ENCODE measurements around the gene PDCD6IP.

PDCD6IP gene

DNA sequence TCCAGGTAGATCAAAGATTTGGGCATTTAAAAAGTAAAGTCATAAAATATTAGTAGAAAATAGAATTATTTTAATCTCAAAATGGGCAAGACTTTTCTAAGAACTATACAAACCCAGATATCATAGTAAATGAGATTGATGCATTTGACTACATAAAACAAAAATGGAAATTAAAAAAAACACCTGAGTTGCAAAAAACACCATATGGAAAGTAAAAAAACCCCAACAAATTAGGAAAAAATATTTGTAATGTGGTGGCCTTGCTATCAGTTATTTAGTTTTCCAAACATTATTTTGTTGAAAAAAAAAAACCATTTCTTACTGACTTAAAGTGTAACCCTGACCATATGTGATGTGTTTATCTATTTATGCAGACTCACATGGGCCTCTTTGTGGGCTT is 97.2 kb downstream of the PDCD6IP start:
- no peaks in the 10 kb centered on the region for H3K27me3 Mint-ChIP-seq (ENCODE audit: low read depth)
- no peak overlapping the region for H3K27ac Mint-ChIP-seq
- H3K4me3 Mint-ChIP-seq, result no peak overlapping the region
- TF ChIP-seq CTCF (IDR thresholded peaks at IDR 0.05; ENCODE audit: unreplicated experiment in 3 of 3), result no peak
- H3K4me1 Mint-ChIP-seq, result no peaks in the 10 kb centered on the region
- peaks cover 10% of the 10 kb centered on the region for H3K9me3 Mint-ChIP-seq
- H3K36me3 Mint-ChIP-seq (ENCODE audit: low read depth), result no peaks in the 10 kb centered on the region

DNA sequence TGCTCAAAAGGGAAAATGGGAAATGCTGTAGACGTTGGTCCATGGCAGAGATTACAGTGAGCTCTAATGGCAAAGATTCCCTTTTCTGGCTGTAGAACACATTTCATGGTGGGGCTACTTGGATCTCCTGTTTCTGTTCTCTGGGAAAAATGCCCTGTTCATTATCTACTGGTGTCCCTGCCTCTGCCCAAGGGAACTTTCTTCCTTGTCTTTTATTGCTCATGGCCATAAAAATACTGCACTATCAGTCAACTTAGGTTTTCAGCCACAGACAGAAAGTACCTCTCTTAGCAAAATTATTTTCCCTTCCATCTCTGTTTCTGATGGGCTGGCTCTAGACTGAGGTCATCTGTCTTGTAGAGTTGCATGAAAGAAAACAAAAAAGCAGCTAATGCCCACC is 98.9 kb downstream of the PDCD6IP start:
- Mint-ChIP-seq H3K27ac (no peak overlapping the region), H3K4me1 (no peaks in the 10 kb centered on the region)

DNA sequence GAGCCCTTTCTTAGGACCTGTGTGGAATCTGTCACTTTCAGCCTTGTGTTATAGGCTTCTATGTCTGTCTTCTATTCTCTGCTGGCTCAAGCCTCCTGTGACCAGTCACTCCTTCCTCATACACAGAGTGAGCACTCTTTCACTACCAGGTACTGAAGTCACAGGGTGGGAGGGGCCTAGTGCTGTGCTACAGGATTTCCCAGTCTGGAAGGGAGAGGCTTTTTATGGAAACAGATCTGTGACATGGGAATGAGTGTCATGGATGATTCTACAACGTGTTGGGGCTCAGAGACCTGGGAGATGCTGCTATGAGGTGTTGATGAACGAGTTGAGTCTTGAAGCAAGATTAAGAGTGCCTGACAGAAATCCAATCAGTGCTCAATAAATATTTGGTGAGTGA is 100.5 kb downstream of the PDCD6IP start:
- H3K27ac Mint-ChIP-seq, result no peak overlapping the region

More for the DNA sequence above, 98.9 kb downstream of the PDCD6IP start:
- no peak for TF ChIP-seq CTCF (IDR thresholded peaks at IDR 0.05; ENCODE audit: unreplicated experiment in 3 of 3)
- Mint-ChIP-seq H3K27me3 (ENCODE audit: low read depth) (no peaks in the 10 kb centered on the region), H3K36me3 (ENCODE audit: low read depth) (no peaks in the 10 kb centered on the region), H3K9me3 (peaks cover 10% of the 10 kb centered on the region), H3K4me3 (no peak overlapping the region)

GRCh38 chr3:33900440-33900808 is 102.0 kb downstream of the PDCD6IP start:
- H3K27ac Mint-ChIP-seq, result no peak overlapping the region
- no peaks in the 10 kb centered on the region for H3K36me3 Mint-ChIP-seq (ENCODE audit: low read depth)
- TF ChIP-seq CTCF (IDR thresholded peaks at IDR 0.05; ENCODE audit: unreplicated experiment in 3 of 3), result no peak
- H3K27me3 Mint-ChIP-seq (ENCODE audit: low read depth), result no peaks in the 10 kb centered on the region
- peaks cover 10% of the 10 kb centered on the region for H3K9me3 Mint-ChIP-seq
- H3K4me1 Mint-ChIP-seq, result peaks cover 7% of the 10 kb centered on the region
- no peak overlapping the region for H3K4me3 Mint-ChIP-seq

More for the DNA sequence above, 100.5 kb downstream of the PDCD6IP start:
- Mint-ChIP-seq H3K4me3 (no peak overlapping the region), H3K9me3 (peaks cover 10% of the 10 kb centered on the region), H3K4me1 (no peaks in the 10 kb centered on the region), H3K36me3 (ENCODE audit: low read depth) (no peaks in the 10 kb centered on the region), H3K27me3 (ENCODE audit: low read depth) (no peaks in the 10 kb centered on the region)
- TF ChIP-seq CTCF (IDR thresholded peaks at IDR 0.05; ENCODE audit: unreplicated experiment in 3 of 3), result no peak

DNA sequence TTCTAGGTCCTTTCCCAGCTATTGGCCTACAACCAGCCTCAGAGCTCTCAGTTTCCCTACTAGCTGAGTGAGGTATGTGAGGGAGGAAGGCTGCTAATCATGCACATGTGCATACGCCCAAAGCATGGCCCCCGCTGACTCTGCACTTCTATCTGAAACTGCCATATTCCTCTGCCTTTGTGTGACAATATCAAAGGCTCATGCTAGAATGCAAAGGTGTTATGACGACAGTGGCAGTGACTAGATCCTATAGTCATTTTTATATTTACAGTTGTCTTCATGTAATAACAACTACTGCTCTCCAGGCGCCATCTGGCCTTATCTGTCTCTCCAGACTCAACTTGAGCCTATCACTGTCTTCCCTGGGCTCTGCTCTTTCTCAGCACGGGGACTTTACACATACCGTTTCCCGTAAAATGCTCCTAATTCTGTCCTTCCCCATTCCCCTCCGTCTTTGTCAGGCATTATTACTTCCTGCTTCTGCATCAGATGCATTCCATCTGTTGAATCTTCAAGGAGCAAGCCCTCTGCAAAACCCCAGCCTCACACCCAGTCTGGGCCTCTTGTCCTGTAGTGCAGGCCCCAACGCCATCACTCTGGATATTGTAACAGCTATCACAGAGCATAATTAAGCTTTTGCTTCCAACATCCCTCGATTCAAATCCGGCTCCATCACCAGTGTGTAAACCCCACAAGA is 102.5 kb downstream of the PDCD6IP start:
- no peaks in the 10 kb centered on the region for H3K27me3 Mint-ChIP-seq (ENCODE audit: low read depth)
- no peak for TF ChIP-seq CTCF (IDR thresholded peaks at IDR 0.05; ENCODE audit: unreplicated experiment in 3 of 3)
- H3K9me3 Mint-ChIP-seq, result peaks cover 10% of the 10 kb centered on the region
- no peak overlapping the region for H3K4me3 Mint-ChIP-seq
- H3K36me3 Mint-ChIP-seq (ENCODE audit: low read depth), result no peaks in the 10 kb centered on the region
- H3K27ac Mint-ChIP-seq, result peak overlapping the region in 2 of 3 experiments; percentile 9 to 17
- peaks cover 7% of the 10 kb centered on the region for H3K4me1 Mint-ChIP-seq

Data from nephron (organoid).